ENCODE measurements around the gene LANCL2.
A peak's percentile ranks its signal among the peaks of the same experiment; 100 is the strongest.
"Not testable (repeated sequence)": the region's sequence is repeated elsewhere in the genome, so short reads cannot be mapped to it uniquely, and the experiment has no call there.

LANCL2 gene

GRCh38 chr7:55362927-55363326, 2.2 kb upstream of the LANCL2 start:
- no peak for DNase-seq

- no peak for DNase-seq
Measured at GRCh38 chr7:55363386-55364170, 1.6 kb upstream of the LANCL2 start.

GRCh38 chr7:55365675-55366460, 731 bp downstream of the LANCL2 start:
- peak; percentile 90 for DNase-seq

- DNase-seq: peak; percentile 44
Measured at GRCh38 chr7:55366461-55367070, 1.4 kb downstream of the LANCL2 start.

- no peak for DNase-seq
Measured at GRCh38 chr7:55367283-55367840, 2.2 kb downstream of the LANCL2 start.

GRCh38 chr7:55369427-55370400, 4.6 kb downstream of the LANCL2 start:
- peak; percentile 21 for DNase-seq

GRCh38 chr7:55374213-55374612, 9.1 kb downstream of the LANCL2 start:
- no peak for DNase-seq

- no peak for DNase-seq
Measured at GRCh38 chr7:55375237-55375636, 10.1 kb downstream of the LANCL2 start.

- DNase-seq: no peak
Measured at GRCh38 chr7:55377162-55377817, 12.2 kb downstream of the LANCL2 start.

GRCh38 chr7:55379285-55379684, 14.1 kb downstream of the LANCL2 start:
- DNase-seq: no peak

- DNase-seq: no peak
Measured at GRCh38 chr7:55381189-55381588, 16.1 kb downstream of the LANCL2 start.

- DNase-seq: no peak
Measured at GRCh38 chr7:55381696-55382095, 16.6 kb downstream of the LANCL2 start.

GRCh38 chr7:55382251-55382650, 17.1 kb downstream of the LANCL2 start:
- no peak for DNase-seq

- no peak for DNase-seq
Measured at GRCh38 chr7:55386541-55386940, 21.4 kb downstream of the LANCL2 start.

GRCh38 chr7:55387062-55387965, 22.2 kb downstream of the LANCL2 start:
- no peak for DNase-seq

- DNase-seq: no peak
Measured at GRCh38 chr7:55396233-55396785, 31.2 kb downstream of the LANCL2 start.

GRCh38 chr7:55397617-55398016, 32.5 kb downstream of the LANCL2 start:
- no peak for DNase-seq

GRCh38 chr7:55400191-55400590, 35.1 kb downstream of the LANCL2 start:
- no peak for DNase-seq

- not testable (repeated sequence) for DNase-seq
Measured at GRCh38 chr7:55402506-55402905, 37.4 kb downstream of the LANCL2 start.

- DNase-seq: no peak
Measured at GRCh38 chr7:55405856-55406541, 40.9 kb downstream of the LANCL2 start.

Measured in kidney glomerular epithelial cell (primary cell).